ENCODE results near the gene TMEM130.

Gene TMEM130

GRCh38 chr7:98872328-98872924 lies 2.6 kb upstream of the TMEM130 start:
- peak; percentile 43 for TF ChIP-seq CTCF (IDR thresholded peaks at IDR 0.05; ENCODE audit: extremely low read depth, insufficient read depth, missing control alignments)
- no peak for DNase-seq (ENCODE audit: low spot score)
- in situ Hi-C loops (cut with MboI; ENCODE audit: low pct_unique_long_range_greater_than_20kb, low sequenced_read_pairs, unreplicated experiment): loop anchor here (25.0 kb wide), 1 partner anchor 560 kb away; no protein-coding TSS in a partner anchor

- TF ChIP-seq CTCF (IDR thresholded peaks at IDR 0.05; ENCODE audit: extremely low read depth, insufficient read depth, missing control alignments): no peak
- in situ Hi-C loops (cut with MboI; ENCODE audit: low pct_unique_long_range_greater_than_20kb, low sequenced_read_pairs, unreplicated experiment): loop anchor here (25.0 kb wide), 1 partner anchor 559 kb away; no protein-coding TSS in a partner anchor
- DNase-seq (ENCODE audit: low spot score): no peak
Observed at GRCh38 chr7:98870807-98871491, 1.1 kb upstream of the TMEM130 start.

DNA sequence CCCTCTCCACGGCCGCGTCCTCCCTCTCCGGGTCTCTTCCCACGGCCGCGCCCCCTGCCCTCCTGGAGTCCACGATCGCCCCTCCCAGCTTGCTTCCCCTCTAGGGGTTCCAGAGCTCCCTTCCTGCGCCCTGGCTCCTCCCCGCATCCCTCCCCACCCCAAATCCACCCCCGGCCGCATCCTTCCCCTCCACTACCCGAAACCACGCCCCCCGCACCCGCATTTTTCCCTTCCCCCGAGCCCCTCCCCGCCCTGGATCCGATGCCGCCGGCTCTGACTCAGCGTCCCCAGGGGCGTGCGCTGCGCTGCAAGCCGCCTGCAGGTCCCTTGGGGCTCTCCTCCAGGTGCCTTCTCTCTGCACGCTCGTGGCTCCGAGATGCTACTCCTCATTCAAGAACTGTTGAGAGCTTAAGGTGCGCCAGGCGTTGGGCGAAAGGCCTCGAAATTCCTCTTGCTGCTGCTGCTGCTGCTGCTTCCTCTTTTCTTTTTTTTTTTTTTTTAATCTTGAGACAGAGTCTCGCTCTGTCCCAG lies 372 bp upstream of the TMEM130 start:
- TF ChIP-seq CTCF (IDR thresholded peaks at IDR 0.05; ENCODE audit: extremely low read depth, insufficient read depth, missing control alignments): no peak
- peak; percentile 79 for DNase-seq (ENCODE audit: low spot score)
- in situ Hi-C loops (cut with MboI; ENCODE audit: low pct_unique_long_range_greater_than_20kb, low sequenced_read_pairs, unreplicated experiment): loop anchor here (25.0 kb wide), 1 partner anchor 558 kb away; no protein-coding TSS in a partner anchor

GRCh38 chr7:98869027-98869596 lies 702 bp downstream of the TMEM130 start:
- DNase-seq (ENCODE audit: low spot score): no peak
- no peak for TF ChIP-seq CTCF (IDR thresholded peaks at IDR 0.05; ENCODE audit: extremely low read depth, insufficient read depth, missing control alignments)
- in situ Hi-C loops (cut with MboI; ENCODE audit: low pct_unique_long_range_greater_than_20kb, low sequenced_read_pairs, unreplicated experiment): loop anchor here (25.0 kb wide), 1 partner anchor 557 kb away; no protein-coding TSS in a partner anchor

GRCh38 chr7:98868450-98868849 lies 1.4 kb downstream of the TMEM130 start:
- in situ Hi-C loops (cut with MboI; ENCODE audit: low pct_unique_long_range_greater_than_20kb, low sequenced_read_pairs, unreplicated experiment): loop anchor here (25.0 kb wide), 1 partner anchor 556 kb away; no protein-coding TSS in a partner anchor
- DNase-seq (ENCODE audit: low spot score): no peak
- no peak for TF ChIP-seq CTCF (IDR thresholded peaks at IDR 0.05; ENCODE audit: extremely low read depth, insufficient read depth, missing control alignments)

DNA sequence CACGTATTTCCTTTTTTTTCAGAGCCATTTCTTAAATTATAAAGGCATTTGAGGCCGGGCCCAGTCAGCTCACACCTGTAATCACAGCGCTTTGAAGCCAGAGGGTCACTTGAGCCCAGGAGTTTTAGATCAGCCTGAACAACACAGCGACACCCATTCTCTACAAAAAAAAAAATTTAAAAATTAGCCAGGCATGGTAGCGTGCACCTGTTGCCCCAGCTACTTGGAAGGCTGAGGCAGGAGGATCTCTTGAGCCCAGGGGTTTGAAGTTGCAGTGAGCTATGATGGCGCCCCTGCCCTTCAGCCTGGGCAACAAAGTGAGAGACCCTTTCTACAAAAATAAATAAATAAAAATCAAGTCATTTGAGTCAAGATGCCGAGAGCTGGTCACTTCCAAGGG lies 3.0 kb downstream of the TMEM130 start:
- in situ Hi-C loops (cut with MboI; ENCODE audit: low pct_unique_long_range_greater_than_20kb, low sequenced_read_pairs, unreplicated experiment): loop anchor here (25.0 kb wide), 1 partner anchor 554 kb away; no protein-coding TSS in a partner anchor
- no peak for DNase-seq (ENCODE audit: low spot score)
- TF ChIP-seq CTCF (IDR thresholded peaks at IDR 0.05; ENCODE audit: extremely low read depth, insufficient read depth, missing control alignments): no peak

Data from GM13977 (cell line).